Memory B cell (primary cell): ENCODE measurements around the gene AXIN2.
"Not testable (repeated sequence)": the region's sequence is repeated elsewhere in the genome, so short reads cannot be mapped to it uniquely, and the experiment has no call there.

Source experiments
- ATAC-seq: fragments of 150-1000 bp; cut with Tn5 transposase; 2 replicates; pipeline ENCODE4 v1.10.0; 2021; ENCODE audit warnings: low read depth, mild to moderate bottlenecking, moderate library complexity
- DNase-seq, 2 donors: peaks; one replicate each; pipeline ENCODE4 v3.0.0; 2022; ENCODE audit warnings: low spot score in 2 of 2
- H3K27ac Mint-ChIP-seq: one replicate; pipeline ENCODE4 v1.8.0; 2022; ENCODE audit warnings: mild to moderate bottlenecking, moderate library complexity, mixed read lengths
- H3K27me3 Mint-ChIP-seq: one replicate; pipeline ENCODE4 v1.8.0; 2022; ENCODE audit warnings: mixed read lengths
- H3K36me3 Mint-ChIP-seq: one replicate; pipeline ENCODE4 v1.8.0; 2022; ENCODE audit warnings: mild to moderate bottlenecking, mixed read lengths
- H3K4me1 Mint-ChIP-seq: one replicate; pipeline ENCODE4 v1.8.0; 2022; ENCODE audit warnings: mixed read lengths
- H3K4me3 Mint-ChIP-seq: one replicate; pipeline ENCODE4 v1.8.0; 2022; ENCODE audit warnings: mild to moderate bottlenecking, moderate library complexity, mixed read lengths
- H3K9me3 Mint-ChIP-seq: one replicate; pipeline ENCODE4 v1.8.0; 2022; ENCODE audit warnings: mixed read lengths

AXIN2 gene

DNA sequence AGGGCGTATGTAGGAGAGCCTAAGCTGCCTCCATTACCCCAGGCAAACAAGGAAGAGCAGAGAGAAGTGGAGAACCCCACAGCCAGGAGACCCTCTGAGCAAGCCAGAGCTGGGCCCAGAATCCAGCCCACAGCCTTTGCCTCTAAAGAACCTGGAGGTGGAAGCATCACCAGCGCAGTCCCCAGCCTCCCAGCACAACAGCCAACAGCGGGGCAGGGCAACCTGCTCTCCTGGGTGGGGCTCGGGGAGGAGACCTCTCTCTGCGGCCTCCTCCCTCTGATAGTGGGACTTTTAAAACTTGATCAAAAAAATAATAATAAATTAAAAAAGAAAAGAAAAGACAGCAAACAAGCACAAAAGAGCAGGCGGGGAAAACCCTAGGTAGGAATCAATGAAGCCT lies 45.9 kb downstream of the AXIN2 start:
- no peak for DNase-seq
- Mint-ChIP-seq H3K36me3 (no peaks in the 10 kb centered on the region), H3K4me3 (no peak overlapping the region), H3K9me3 (peaks cover 2% of the 10 kb centered on the region), H3K4me1 (no peaks in the 10 kb centered on the region), H3K27ac (no peak overlapping the region), H3K27me3 (peaks cover 7% of the 10 kb centered on the region)
- ATAC-seq: no peak

DNA sequence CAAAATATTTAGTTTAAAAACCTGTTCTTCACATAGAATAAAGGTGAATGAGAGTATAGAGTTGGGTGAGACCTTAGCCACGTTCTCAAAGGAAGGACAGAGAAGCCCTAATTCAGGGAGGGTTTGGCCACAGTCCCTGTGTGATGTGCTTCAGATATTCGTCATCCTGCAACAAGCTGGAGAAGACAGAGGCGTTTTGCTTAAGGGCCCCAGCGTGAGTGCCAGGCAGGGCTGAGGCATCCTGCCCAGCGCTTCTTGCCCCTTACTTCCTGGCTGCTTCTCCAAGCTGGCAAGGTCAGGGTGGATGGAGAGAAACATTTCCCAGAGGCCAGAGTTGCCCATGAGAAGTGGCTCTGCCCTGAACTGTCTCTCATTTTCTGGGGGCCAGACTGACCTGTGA lies 46.9 kb downstream of the AXIN2 start:
- no peak for DNase-seq
- Mint-ChIP-seq H3K36me3 (no peaks in the 10 kb centered on the region), H3K9me3 (peaks cover 3% of the 10 kb centered on the region), H3K27ac (no peak overlapping the region), H3K4me3 (no peak overlapping the region), H3K27me3 (peaks cover 6% of the 10 kb centered on the region), H3K4me1 (no peaks in the 10 kb centered on the region)
- ATAC-seq: no peak

DNA sequence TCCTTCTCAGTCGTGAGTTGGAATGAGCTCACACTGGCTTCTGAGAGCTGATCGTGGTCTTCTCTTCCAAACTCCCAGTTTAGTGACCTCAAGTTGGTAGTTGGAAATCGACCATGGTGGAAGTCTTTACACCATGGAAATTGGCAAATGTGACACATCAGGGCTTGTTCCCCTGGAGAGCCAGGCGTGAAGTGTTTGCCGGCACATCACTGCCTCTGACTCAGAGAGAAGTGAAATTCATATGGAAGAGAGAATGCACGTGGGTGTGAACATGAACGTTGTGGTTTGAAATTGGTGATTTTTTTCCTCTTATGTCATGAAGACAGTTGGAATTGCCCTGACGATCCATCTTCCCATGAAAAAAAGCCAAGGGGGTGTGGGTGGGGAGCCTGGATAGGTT lies 47.4 kb downstream of the AXIN2 start:
- no peaks in the 10 kb centered on the region for H3K4me1 Mint-ChIP-seq
- H3K27ac Mint-ChIP-seq: no peak overlapping the region
- H3K4me3 Mint-ChIP-seq: no peak overlapping the region
- peaks cover 6% of the 10 kb centered on the region for H3K27me3 Mint-ChIP-seq
- peaks cover 3% of the 10 kb centered on the region for H3K9me3 Mint-ChIP-seq
- no peaks in the 10 kb centered on the region for H3K36me3 Mint-ChIP-seq
- DNase-seq: no peak
- ATAC-seq: no peak

DNA sequence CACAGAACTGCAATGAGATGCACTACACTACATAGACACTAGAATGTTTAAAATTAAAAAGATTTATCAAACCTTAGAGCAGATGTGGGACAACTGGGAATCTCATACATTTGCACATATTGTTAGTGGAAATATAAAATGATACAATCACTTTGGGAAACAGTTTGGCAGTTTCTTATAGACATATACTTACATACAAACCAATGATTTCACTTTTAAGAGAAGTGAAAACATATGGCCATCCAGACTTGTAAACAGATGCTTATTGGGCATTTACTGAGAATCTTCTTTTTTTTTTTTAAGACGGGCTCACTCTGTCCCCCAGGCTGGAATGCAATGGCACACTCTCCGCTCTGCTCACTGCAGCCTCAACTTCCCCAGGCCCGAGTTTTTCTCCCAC lies 50.1 kb downstream of the AXIN2 start:
- Mint-ChIP-seq H3K4me1 (no peaks in the 10 kb centered on the region), H3K4me3 (no peak overlapping the region), H3K27ac (no peak overlapping the region), H3K36me3 (no peaks in the 10 kb centered on the region), H3K9me3 (peaks cover 1% of the 10 kb centered on the region), H3K27me3 (peaks cover 5% of the 10 kb centered on the region)
- ATAC-seq (no peak), DNase-seq (no peak)

DNA sequence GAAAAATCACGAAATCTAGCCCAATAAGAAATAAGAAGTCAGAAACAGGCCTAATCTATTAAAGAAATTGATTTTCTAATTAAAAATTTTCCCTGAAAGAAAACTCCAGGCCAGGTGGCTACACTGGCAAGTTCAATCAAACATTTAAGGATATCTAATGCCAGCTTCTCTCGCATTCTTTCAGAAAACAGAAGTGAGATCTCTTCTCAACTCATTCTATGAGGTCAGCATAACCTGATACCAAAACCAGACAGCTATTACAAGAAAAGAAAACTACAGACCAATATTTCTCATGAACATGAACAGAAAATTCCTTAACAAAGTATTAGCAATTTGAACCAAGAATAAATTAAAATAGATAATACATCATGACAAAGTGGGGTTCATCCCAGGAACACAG lies 52.4 kb downstream of the AXIN2 start:
- Mint-ChIP-seq H3K4me3 (no peak overlapping the region), H3K27me3 (peaks cover 4% of the 10 kb centered on the region), H3K36me3 (no peaks in the 10 kb centered on the region), H3K4me1 (no peaks in the 10 kb centered on the region), H3K27ac (no peak overlapping the region), H3K9me3 (peaks cover 1% of the 10 kb centered on the region)
- DNase-seq (no peak), ATAC-seq (no peak)

DNA sequence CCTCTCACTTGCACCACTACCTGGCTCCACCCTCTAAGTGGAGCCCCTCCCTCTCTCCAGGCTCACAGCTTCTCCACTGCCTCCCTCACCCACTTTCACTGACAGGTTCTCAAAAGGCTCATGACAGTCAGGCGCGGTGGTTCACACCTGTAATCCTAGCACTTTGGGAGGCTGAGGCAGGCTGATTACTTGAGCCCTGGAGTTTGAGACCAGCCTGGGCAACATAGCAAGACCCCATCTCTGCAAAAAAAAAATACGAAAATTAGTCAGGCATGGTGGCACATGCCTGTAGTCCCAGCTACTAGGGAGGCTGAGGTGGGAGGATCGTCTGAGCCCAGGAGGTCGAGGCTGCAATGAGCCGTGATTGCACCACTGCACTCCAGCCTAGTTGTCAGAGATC lies 56.8 kb downstream of the AXIN2 start:
- H3K27me3 Mint-ChIP-seq, H3K27ac Mint-ChIP-seq, DNase-seq, H3K36me3 Mint-ChIP-seq, H3K4me3 Mint-ChIP-seq, H3K9me3 Mint-ChIP-seq, ATAC-seq, H3K4me1 Mint-ChIP-seq: not testable (repeated sequence)

DNA sequence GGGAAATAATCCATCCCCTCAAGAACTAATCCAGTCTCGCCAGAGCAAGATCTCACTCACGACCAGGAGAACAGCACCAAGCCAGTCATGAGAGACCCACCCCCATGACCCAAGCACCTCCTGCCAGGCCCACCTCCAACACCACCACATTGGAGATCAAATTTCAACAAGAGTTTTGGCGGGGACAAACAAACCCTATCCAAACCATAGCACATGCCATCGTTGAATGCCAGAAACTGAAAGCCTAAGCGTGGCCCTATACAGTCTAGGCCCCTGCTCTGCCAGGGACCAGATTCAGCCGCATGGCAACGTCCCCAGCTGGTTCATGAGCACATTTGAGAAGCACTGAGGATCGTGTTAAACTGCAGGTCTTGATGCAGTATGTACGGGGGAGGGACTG lies 57.3 kb downstream of the AXIN2 start:
- Mint-ChIP-seq H3K27ac (no peak overlapping the region), H3K36me3 (no peaks in the 10 kb centered on the region), H3K9me3 (no peaks in the 10 kb centered on the region), H3K27me3 (peaks cover 6% of the 10 kb centered on the region), H3K4me3 (no peak overlapping the region), H3K4me1 (no peaks in the 10 kb centered on the region)
- DNase-seq (no peak), ATAC-seq (no peak)

DNA sequence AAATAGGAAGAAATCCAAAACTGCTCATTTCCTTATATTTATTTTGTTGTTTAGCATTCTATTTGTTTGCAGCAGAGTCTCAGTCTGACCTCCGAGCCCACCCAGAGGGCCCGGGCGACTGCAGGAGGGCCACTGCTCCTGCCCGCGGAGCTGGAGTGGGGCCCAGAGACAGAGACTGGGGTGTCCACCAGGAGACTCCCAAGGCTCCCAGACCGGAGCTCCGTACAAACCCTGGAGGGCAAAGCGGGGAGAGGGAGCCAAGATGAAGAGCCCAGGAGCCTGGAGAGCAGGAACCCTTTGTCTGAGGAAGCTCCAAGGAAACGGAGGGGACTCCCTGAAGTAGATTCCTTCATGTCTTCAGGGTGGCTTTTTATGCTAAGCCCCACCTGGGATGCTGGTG lies 57.9 kb downstream of the AXIN2 start:
- DNase-seq (no peak), ATAC-seq (no peak)
- no peak overlapping the region for H3K27ac Mint-ChIP-seq
- H3K4me1 Mint-ChIP-seq: no peaks in the 10 kb centered on the region
- no peaks in the 10 kb centered on the region for H3K9me3 Mint-ChIP-seq
- H3K27me3 Mint-ChIP-seq: peaks cover 6% of the 10 kb centered on the region
- H3K36me3 Mint-ChIP-seq: no peaks in the 10 kb centered on the region
- H3K4me3 Mint-ChIP-seq: no peak overlapping the region

DNA sequence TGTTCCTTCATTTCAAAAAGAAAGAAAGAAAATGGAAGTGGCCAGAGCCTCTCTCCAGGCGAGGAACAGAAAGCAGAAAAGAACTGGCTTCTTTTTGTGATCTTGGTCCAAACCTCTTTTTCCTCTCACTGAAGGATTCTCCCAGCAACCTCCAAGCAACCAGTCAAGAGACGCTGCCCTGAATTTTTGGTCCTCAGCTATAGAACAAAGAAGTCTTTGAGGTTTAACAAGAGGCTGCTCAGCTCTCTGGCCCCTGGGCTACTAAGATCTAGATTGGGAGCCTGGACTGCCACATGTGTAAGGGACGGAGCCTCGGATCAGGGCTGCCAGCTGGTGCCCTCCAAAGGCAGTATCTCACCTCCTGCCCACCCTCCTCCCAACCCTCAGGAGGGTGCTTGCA lies 62.6 kb downstream of the AXIN2 start:
- Mint-ChIP-seq H3K27ac (no peak overlapping the region), H3K4me1 (peaks cover 2% of the 10 kb centered on the region), H3K9me3 (no peaks in the 10 kb centered on the region), H3K4me3 (no peak overlapping the region), H3K27me3 (peaks cover 8% of the 10 kb centered on the region), H3K36me3 (no peaks in the 10 kb centered on the region)
- ATAC-seq (no peak), DNase-seq (no peak)

DNA sequence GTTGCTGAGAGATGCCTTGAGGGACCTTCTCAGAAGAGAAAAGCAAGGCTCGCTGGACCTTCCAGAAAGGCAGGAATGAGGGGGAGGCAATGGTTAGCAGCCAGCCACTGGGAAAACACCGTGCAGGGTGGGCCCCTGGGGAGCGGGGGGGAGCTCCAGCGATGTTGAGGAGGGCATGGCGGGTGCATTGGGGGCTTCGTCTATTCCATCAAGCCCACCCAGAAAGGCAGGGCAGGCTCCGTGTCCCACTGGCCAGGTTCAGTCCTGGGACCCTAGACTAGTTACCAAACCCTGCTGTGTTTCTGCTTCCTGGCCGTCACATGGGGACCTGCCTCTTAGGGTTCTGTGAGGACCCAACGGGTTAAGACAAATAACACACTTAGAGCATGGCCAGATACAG lies 64.6 kb downstream of the AXIN2 start:
- H3K4me1 Mint-ChIP-seq: peaks cover 2% of the 10 kb centered on the region
- no peak overlapping the region for H3K4me3 Mint-ChIP-seq
- H3K9me3 Mint-ChIP-seq: no peaks in the 10 kb centered on the region
- DNase-seq: no peak
- no peak overlapping the region for H3K27ac Mint-ChIP-seq
- H3K36me3 Mint-ChIP-seq: no peaks in the 10 kb centered on the region
- peaks cover 10% of the 10 kb centered on the region for H3K27me3 Mint-ChIP-seq
- no peak for ATAC-seq

DNA sequence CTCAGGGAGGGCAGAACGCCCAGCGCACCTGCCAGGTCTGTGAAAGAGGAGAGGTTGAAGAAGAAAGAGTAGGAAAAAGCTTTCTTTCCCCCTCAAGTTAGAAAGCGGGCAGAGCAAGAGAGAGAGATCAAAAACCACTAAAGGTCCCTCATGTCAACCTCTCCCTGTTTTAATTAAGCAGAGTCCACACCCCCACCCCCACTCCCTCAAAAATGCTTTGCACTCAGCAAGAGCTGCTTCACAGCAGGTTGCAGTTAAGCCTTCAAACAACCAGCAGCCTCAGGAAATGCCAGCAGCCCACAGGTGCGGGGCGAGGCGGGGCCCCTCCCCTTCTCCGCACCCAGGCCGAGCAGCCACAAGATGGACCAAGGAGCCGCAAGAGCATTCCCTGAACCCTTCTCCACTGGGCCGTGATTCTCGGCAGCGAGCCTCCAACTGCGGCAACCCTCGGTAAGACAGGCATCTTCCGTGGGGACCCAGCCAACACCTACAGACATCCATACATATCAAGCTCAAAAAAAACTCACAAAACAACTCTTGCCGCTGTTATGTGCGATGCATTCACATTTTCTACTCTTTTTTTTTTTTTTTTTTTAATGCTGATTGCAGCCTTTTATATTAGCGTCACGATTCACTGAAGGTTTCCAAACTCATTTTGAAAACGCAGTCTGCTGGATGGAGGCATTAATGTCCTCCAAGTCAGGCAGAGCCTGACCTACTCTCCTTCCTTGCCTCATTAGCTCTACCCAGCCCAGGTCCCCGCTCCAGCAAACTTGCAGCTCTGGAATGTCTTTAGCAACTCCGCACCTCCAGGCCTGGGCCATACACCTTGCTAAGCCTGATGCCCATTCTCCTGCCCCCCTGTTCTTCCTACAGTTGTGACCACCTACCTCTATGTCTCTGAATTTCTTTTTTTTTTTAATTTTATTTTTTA lies 66.1 kb downstream of the AXIN2 start:
- no peak for ATAC-seq

DNA sequence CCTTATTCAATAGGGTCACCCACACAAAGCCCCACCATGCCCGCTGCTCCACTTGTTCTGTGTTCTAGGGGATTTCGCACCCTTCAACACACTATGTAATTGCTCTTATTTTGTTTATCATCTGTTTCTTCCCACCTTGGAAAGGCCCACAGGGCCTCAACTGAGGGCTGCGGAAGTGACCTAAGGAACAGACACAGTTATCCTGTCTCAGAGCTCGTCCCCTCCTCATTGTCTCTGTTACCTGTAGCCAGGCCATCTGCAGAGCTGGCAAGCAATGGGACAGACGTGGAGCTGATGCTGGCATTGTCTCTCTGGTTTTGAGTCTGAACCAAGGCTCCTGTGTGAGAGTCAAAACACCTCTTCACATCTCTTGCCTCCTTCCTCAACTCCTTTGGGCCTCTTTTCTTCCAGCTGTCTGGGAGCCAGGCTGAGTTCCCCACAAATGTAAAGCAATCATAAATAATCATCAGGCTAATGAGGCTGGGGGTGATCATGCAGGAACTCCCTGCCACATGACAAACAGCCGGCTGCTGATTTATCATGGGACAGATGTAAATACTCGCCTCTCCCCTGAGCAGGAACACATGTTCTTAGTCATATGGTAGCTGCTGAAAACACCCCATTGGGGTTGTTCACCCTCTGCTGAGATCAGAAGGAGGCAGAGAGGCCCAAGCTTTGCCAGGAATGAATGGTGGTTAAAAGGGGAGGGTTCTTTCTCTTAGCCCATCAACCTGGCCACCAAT lies 71.9 kb downstream of the AXIN2 start:
- DNase-seq (no peak), ATAC-seq (no peak)
- peaks cover 11% of the 10 kb centered on the region for H3K27me3 Mint-ChIP-seq
- H3K27ac Mint-ChIP-seq: no peak overlapping the region
- no peaks in the 10 kb centered on the region for H3K4me1 Mint-ChIP-seq
- H3K36me3 Mint-ChIP-seq: no peaks in the 10 kb centered on the region
- no peak overlapping the region for H3K4me3 Mint-ChIP-seq
- no peaks in the 10 kb centered on the region for H3K9me3 Mint-ChIP-seq

More for the DNA sequence above, 66.1 kb downstream of the AXIN2 start:
- Mint-ChIP-seq H3K9me3 (no peaks in the 10 kb centered on the region), H3K36me3 (no peaks in the 10 kb centered on the region), H3K4me1 (peaks cover 2% of the 10 kb centered on the region), H3K27ac (no peak overlapping the region), H3K4me3 (no peak overlapping the region), H3K27me3 (peaks cover 13% of the 10 kb centered on the region)
- no peak for DNase-seq

DNA sequence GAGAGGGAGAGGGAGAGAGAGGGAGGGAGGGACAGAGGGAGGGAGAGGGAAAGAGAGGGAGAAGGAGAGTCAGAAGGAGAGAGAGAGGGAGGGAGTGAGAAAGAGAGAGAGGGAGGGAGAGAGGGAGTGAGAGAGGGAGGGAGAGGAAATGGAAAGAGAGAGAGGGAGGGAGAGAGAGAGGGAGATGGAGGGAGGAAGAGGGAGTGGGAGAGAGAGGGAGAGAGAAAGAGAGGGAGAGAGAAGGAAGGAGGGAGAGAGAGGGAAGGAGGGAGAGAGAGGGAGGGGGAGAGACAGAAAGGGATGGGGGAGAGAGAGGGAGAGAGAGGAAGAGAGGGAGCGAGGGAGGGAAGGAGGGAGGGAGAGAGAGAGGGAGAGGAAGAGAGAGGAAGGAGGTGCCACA lies 72.8 kb downstream of the AXIN2 start:
- H3K4me3 Mint-ChIP-seq: no peak overlapping the region
- H3K27ac Mint-ChIP-seq: no peak overlapping the region
- ATAC-seq: no peak
- no peaks in the 10 kb centered on the region for H3K36me3 Mint-ChIP-seq
- no peaks in the 10 kb centered on the region for H3K9me3 Mint-ChIP-seq
- no peaks in the 10 kb centered on the region for H3K4me1 Mint-ChIP-seq
- DNase-seq: no peak
- peaks cover 11% of the 10 kb centered on the region for H3K27me3 Mint-ChIP-seq

DNA sequence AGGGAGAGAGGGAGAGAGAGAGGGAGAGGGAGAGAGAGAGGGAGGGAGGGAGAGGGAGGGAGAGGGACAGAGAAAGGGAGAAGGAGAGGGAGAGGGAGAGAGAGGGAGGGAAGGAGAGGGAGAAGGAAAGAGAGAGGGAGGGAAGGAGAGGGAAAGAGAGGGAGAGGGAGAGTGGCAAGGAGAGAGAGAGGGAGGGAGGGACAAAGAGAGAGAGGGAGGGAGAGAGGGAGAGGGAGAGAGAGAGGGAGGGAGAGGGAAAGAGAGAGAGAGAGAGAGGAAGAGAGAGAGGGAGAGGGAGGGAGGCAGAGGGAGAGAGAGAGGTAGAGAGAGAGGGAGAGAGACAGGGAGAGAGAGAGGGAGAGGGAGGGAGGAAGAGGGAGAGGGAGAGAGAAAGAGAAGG lies 73.5 kb downstream of the AXIN2 start:
- H3K27me3 Mint-ChIP-seq: peaks cover 14% of the 10 kb centered on the region
- H3K27ac Mint-ChIP-seq: no peak overlapping the region
- H3K36me3 Mint-ChIP-seq: no peaks in the 10 kb centered on the region

More for the DNA sequence above, 73.5 kb downstream of the AXIN2 start:
- Mint-ChIP-seq H3K4me3 (no peak overlapping the region), H3K4me1 (no peaks in the 10 kb centered on the region), H3K9me3 (no peaks in the 10 kb centered on the region)
- DNase-seq: no peak
- ATAC-seq: no peak
